Stimulated activated effector memory CD8-positive, alpha-beta T cell treated with anti-CD3 and anti-CD28 coated beads, Interleukin-12 subunit alpha, Interleukin-12 subunit beta, amount 100 ng/mL, for 72 hours (primary cell): ENCODE results near the gene GPR176.

Experiments used
- ATAC-seq: fragments of 150-1000 bp; cut with Tn5 transposase; 2 replicates; pipeline ENCODE4 v1.10.0; 2021
- DNase-seq, 2 donors: peaks; one replicate each; pipeline ENCODE4 v3.0.0; 2021 to 2022; ENCODE audit warnings: low spot score in 2 of 2
- H3K27ac Mint-ChIP-seq: one replicate; pipeline ENCODE4 v1.8.0; 2022; ENCODE audit warnings: mild to moderate bottlenecking, mixed read lengths
- H3K36me3 Mint-ChIP-seq: one replicate; pipeline ENCODE4 v1.8.0; 2022; ENCODE audit warnings: mild to moderate bottlenecking, mixed read lengths
- H3K4me1 Mint-ChIP-seq: one replicate; pipeline ENCODE4 v1.8.0; 2022; ENCODE audit warnings: mixed read lengths
- H3K4me3 Mint-ChIP-seq: one replicate; pipeline ENCODE4 v1.8.0; 2022; ENCODE audit warnings: mild to moderate bottlenecking, mixed read lengths
- H3K9me3 Mint-ChIP-seq: one replicate; pipeline ENCODE4 v1.8.0; 2022; ENCODE audit warnings: mixed read lengths

The GPR176 gene, protein sequence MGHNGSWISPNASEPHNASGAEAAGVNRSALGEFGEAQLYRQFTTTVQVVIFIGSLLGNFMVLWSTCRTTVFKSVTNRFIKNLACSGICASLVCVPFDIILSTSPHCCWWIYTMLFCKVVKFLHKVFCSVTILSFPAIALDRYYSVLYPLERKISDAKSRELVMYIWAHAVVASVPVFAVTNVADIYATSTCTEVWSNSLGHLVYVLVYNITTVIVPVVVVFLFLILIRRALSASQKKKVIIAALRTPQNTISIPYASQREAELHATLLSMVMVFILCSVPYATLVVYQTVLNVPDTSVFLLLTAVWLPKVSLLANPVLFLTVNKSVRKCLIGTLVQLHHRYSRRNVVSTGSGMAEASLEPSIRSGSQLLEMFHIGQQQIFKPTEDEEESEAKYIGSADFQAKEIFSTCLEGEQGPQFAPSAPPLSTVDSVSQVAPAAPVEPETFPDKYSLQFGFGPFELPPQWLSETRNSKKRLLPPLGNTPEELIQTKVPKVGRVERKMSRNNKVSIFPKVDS

GRCh38 chr15:39919748-39920509, at the start of gene GPR176:
GPR176 (minus strand) TSS chr15:39920266; CDS start chr15:39920026, 240 bp downstream.
- Mint-ChIP-seq H3K27ac (peak within 1 kb of the TSS; percentile 76), H3K4me1 (peaks cover 20% of the 10 kb centered on the region), H3K36me3 (no peaks in the 10 kb centered on the region), H3K4me3 (peak within 1 kb of the TSS; percentile 79), H3K9me3 (peaks cover 2% of the 10 kb centered on the region)
- DNase-seq (peak in 1 of 2 donors; percentile 65), ATAC-seq (peak; percentile 16)

DNA sequence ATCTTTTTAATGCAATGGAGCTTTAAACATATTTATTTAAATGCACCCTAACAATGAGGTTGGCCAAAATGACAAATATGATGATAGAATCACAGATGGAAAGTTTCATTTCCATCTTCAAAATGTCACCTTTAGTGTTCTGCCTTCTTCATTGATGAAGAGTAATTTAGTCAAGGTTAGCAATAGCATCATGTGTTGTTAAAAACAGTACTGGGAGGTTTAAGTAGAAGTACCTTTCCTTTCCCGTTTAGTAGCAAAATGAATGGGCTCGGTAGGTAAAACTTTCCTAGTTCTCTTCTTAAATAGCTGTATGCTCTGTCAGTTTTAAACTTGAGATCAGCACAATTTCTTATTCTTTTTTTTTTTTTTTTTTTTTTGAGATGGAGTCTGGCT, 48.9 kb upstream of the GPR176 start:
- no peak overlapping the region for H3K27ac Mint-ChIP-seq
- H3K4me1 Mint-ChIP-seq: peaks cover 10% of the 10 kb centered on the region

DNA sequence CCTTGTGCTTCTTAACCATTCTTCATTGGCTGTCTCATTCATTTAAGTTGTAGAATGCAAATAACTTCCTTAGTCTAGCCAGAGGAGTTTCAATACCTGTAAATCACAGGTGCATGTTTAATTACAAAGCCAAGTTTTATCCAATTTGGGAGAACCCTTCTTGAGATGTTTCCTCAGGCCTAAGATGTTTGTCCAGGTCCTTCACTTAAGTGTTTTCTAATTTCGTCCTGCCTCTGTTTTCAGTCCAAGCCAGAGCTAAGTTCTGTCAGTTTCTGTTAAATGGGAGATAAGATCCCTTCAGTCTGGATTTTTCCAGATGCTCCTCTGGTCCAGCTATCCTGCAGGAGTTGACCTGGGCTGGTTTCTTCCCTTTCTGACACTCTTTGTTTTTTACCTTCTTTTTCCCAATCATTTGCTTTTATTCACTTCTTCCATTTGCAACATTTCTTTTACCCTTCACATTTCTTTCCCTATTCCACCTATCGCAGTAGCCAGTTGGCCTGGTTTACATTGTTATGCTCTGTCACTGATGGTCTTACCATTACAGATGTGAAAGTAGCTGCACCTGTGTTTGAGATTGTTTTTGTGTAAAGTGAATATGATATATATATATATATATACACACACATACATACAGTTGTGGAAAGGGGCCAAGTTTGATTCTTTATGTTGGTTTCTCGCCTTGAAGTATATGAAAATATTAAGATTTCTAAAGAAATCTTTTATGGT, 48.4 kb upstream of the GPR176 start:
- Mint-ChIP-seq H3K4me1 (peaks cover 10% of the 10 kb centered on the region), H3K36me3 (peaks cover 44% of the 10 kb centered on the region), H3K9me3 (no peaks in the 10 kb centered on the region), H3K4me3 (no peak overlapping the region), H3K27ac (no peak overlapping the region)
- DNase-seq (no peak), ATAC-seq (no peak)

More for the DNA sequence above, 48.9 kb upstream of the GPR176 start:
- DNase-seq (no peak), ATAC-seq (no peak)
- peaks cover 44% of the 10 kb centered on the region for H3K36me3 Mint-ChIP-seq
- no peak overlapping the region for H3K4me3 Mint-ChIP-seq
- no peaks in the 10 kb centered on the region for H3K9me3 Mint-ChIP-seq

GRCh38 chr15:39966521-39966920, 46.5 kb upstream of the GPR176 start:
- Mint-ChIP-seq H3K36me3 (peaks cover 44% of the 10 kb centered on the region), H3K9me3 (no peaks in the 10 kb centered on the region), H3K27ac (no peak overlapping the region), H3K4me1 (peaks cover 10% of the 10 kb centered on the region), H3K4me3 (no peak overlapping the region)
- ATAC-seq: no peak
- no peak for DNase-seq

DNA sequence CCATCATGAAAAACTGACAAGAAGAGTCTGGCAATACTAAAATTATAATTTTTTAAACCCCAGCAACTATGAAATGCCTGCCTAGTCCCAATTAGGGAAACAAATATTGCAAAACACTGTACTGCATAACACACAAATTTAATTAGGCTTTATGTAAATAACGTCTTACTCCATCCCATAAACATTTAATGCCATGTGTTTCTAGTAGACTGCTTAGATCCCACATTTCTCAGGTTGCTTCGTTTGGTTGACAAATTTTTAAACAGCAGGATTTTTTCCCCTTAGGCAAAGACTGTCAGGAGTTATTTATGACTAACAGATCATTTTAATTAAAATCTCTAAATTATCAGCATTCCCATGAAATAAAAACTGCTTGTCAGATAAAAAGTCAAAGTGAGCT, 43.7 kb upstream of the GPR176 start:
- ATAC-seq: no peak
- H3K36me3 Mint-ChIP-seq: peaks cover 30% of the 10 kb centered on the region
- H3K4me3 Mint-ChIP-seq: no peak overlapping the region

DNA sequence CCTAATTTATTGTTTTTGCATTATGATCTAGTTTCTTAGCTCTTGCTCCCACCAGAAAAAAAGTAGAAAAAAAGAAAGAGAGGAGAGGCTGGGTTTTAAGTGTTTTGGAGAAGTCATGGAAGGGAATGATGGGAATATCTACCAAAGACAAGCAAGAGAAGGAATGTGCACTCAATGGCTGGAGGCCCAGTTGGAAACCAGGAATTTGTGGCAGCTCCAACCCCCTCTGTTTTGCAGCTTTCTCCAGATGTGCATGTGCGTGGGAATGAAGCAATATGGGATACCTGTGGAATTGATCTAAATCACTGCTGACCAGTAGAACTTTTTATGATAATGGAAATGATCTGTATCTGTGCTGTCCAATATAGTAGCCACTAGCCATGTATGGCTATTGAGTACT, 41.0 kb upstream of the GPR176 start:
- no peaks in the 10 kb centered on the region for H3K9me3 Mint-ChIP-seq
- no peak for DNase-seq
- no peak for ATAC-seq
- H3K27ac Mint-ChIP-seq: no peak overlapping the region
- H3K36me3 Mint-ChIP-seq: peaks cover 24% of the 10 kb centered on the region
- peaks cover 7% of the 10 kb centered on the region for H3K4me1 Mint-ChIP-seq
- H3K4me3 Mint-ChIP-seq: no peak overlapping the region

More for the DNA sequence above, 43.7 kb upstream of the GPR176 start:
- no peak for DNase-seq
- no peak overlapping the region for H3K27ac Mint-ChIP-seq
- H3K9me3 Mint-ChIP-seq: no peaks in the 10 kb centered on the region
- peaks cover 10% of the 10 kb centered on the region for H3K4me1 Mint-ChIP-seq

DNA sequence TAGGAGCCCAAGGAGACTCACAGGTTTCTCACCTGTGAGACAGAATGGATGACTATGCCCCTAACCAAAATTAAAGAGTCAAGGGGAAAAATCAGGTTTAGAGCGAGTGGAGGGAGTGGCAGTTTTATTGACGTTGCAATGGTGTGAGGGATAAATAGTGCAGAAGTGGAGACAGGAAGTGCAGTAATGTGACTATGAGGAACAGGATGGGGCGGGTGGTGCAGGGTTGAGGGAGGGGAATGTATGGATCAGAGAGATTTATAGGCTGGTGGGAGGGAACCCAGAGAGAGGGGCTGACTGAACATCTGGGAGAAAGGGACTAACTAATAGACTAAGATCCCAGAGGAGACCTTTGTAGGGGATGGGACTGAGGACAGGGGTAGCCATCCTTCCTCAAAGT, 40.3 kb upstream of the GPR176 start:
- H3K27ac Mint-ChIP-seq: no peak overlapping the region

DNA sequence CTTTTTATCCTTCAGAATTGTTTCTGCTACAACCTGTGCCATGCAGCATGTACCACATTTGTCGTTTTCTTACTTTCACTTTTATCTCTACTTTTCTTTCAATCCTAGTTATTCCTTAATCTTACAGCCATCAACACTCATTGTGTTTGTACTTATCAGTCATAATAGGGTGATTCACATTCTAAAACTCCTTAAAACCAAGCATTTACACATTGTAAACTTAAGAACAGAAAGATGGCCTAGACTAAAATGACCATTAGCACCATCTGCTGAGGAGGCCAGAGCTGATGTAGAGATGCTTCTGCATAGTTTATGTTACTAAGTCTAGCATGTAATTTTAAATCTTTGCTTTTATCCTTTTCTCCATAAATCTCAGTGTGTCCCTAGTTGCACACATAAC, 39.3 kb upstream of the GPR176 start:
- no peak for ATAC-seq

More for the DNA sequence above, 40.3 kb upstream of the GPR176 start:
- H3K4me1 Mint-ChIP-seq: peaks cover under 1% of the 10 kb centered on the region
- no peaks in the 10 kb centered on the region for H3K9me3 Mint-ChIP-seq
- no peak overlapping the region for H3K4me3 Mint-ChIP-seq
- DNase-seq: no peak
- H3K36me3 Mint-ChIP-seq: peaks cover 28% of the 10 kb centered on the region
- no peak for ATAC-seq

GRCh38 chr15:39957481-39957880, 37.4 kb upstream of the GPR176 start:
- no peak for DNase-seq

More for the DNA sequence above, 39.3 kb upstream of the GPR176 start:
- no peaks in the 10 kb centered on the region for H3K9me3 Mint-ChIP-seq
- peaks cover 38% of the 10 kb centered on the region for H3K36me3 Mint-ChIP-seq
- no peak overlapping the region for H3K4me3 Mint-ChIP-seq
- H3K27ac Mint-ChIP-seq: no peak overlapping the region
- no peak for DNase-seq
- H3K4me1 Mint-ChIP-seq: no peaks in the 10 kb centered on the region

GRCh38 chr15:39953521-39953920, 33.5 kb upstream of the GPR176 start:
- Mint-ChIP-seq H3K9me3 (no peaks in the 10 kb centered on the region), H3K4me3 (no peak overlapping the region), H3K4me1 (no peaks in the 10 kb centered on the region), H3K27ac (no peak overlapping the region), H3K36me3 (peaks cover 83% of the 10 kb centered on the region)
- ATAC-seq: no peak
- no peak for DNase-seq

More at GRCh38 chr15:39957481-39957880, 37.4 kb upstream of the GPR176 start:
- Mint-ChIP-seq H3K9me3 (no peaks in the 10 kb centered on the region), H3K36me3 (peaks cover 51% of the 10 kb centered on the region), H3K4me1 (no peaks in the 10 kb centered on the region), H3K4me3 (no peak overlapping the region), H3K27ac (peak overlapping the region; percentile 40)
- ATAC-seq: no peak

DNA sequence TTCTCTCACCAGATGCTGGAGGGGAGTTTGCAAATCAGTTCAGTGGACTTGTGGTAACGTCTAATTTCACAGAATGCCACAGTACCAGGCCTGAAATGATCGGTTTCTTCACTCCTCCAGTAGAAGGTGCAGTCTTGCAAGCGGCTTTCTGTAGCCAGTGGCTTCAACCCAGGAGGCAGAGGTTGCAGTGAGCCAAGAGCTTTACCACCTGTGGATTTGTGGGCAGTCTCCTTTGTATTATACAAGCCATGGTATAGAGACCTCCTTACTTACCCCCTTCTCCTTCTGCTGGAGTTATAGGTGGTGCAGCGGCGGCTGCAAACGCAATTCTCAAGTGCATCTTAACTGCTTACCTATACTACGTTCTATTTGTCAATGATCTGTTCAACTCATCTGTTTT, 31.5 kb upstream of the GPR176 start:
- DNase-seq (no peak), ATAC-seq (no peak)
- H3K36me3 Mint-ChIP-seq: peaks cover 67% of the 10 kb centered on the region
- H3K9me3 Mint-ChIP-seq: no peaks in the 10 kb centered on the region
- peaks cover 8% of the 10 kb centered on the region for H3K4me1 Mint-ChIP-seq
- H3K4me3 Mint-ChIP-seq: no peak overlapping the region
- no peak overlapping the region for H3K27ac Mint-ChIP-seq

DNA sequence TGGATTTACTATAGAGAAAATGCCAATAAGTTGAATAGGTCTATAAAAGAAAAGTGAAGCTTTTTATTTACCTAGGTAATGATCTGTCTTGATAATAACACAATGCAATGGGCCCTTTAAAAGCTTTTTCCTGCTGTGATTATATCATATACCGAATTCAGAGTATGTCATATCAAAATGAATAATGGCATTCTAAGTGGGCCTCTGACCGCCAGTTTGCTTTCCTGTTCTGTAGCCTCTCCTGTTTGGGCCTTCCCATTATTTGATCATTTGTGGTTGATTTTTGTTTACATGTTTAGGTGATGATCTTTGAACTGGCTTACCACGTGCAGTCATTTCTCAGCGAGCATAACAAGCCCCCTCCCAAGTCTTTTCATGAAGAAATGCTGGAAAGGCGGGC, 28.8 kb upstream of the GPR176 start:
- no peak for ATAC-seq
- peaks cover 66% of the 10 kb centered on the region for H3K36me3 Mint-ChIP-seq
- H3K9me3 Mint-ChIP-seq: no peaks in the 10 kb centered on the region
- no peak for DNase-seq
- H3K4me1 Mint-ChIP-seq: peaks cover 8% of the 10 kb centered on the region
- H3K4me3 Mint-ChIP-seq: no peak overlapping the region
- no peak overlapping the region for H3K27ac Mint-ChIP-seq

- Mint-ChIP-seq H3K27ac (peak overlapping the region; percentile 32), H3K36me3 (peaks cover 71% of the 10 kb centered on the region), H3K4me1 (peaks cover 8% of the 10 kb centered on the region), H3K4me3 (no peak overlapping the region), H3K9me3 (no peaks in the 10 kb centered on the region)
- ATAC-seq (peak; percentile 61), DNase-seq (no peak)
Observed at GRCh38 chr15:39947401-39948197, 27.5 kb upstream of the GPR176 start.

DNA sequence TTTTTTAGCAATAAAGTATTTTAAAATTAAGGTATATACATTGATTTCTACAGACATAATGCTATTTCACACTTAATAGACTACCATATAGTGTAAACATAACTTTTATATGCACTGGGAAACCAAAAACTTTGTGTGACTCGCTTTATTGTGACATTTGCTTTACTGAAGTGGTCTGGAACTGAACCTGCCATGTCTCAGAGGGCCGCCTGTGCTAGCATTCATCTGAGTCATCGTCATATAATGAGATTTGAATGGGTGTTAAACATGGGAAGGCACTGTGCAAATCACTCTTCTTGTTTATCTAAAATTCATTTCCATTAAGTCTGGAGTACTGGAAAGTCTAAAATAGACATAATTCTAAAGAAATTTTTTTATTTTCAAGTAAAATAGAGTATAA, 26.8 kb upstream of the GPR176 start:
- Mint-ChIP-seq H3K4me1 (peaks cover 8% of the 10 kb centered on the region), H3K4me3 (no peak overlapping the region), H3K27ac (no peak overlapping the region), H3K36me3 (peaks cover 70% of the 10 kb centered on the region), H3K9me3 (no peaks in the 10 kb centered on the region)
- DNase-seq: no peak
- ATAC-seq: no peak
